Glomerular visceral epithelial cell (primary cell): Measurements from ENCODE around the gene BORCS5.
"Not testable (repeated sequence)": the region's sequence is repeated elsewhere in the genome, so short reads cannot be mapped to it uniquely, and the experiment has no call there.

ENCODE experiments used
- DNase-seq: peaks from one replicate; pipeline ENCODE4 v3.0.0-alpha.2; 2016; ENCODE audit errors: extremely low spot score

The BORCS5 gene

DNA sequence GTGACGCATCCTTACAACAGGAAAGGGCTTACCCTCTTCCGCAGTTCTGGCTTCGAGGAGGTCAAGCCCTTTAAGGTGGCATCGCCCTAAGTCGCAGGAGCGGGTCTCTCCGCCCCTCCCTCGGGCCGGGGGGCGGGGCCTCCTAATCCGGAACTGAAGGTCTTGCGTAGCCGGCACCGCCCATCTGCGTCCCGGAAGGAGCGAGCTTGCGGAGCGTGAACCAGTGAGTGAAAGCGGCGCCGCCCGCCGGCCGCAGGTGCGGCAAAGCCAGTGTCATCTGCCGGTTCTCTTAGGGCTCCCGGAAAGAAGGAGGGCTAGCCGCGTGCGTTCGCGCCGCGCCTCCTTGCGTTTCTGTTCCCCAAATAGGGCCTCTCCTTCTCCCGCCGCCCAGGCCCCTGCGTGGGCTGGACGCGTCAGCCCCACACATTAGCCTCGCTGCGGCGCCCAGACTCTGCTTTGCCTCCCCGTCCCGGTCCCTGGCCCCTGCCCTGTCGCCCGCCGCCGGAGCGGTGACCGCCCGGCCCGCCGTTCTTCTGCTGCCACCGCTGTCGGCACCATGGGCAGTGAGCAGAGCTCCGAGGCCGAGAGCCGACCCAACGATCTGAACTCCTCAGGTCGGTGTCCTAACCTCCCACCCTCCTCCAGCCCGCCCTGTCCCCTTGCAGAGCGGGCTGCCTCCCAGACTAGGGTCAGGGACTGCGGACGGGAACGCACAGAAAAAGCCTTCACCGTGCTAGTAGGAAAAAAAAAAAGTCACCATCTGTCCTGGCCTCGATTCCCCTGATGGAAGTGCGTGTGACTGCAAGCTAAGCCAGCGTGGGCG is at the start of gene BORCS5:
BORCS5 (plus strand) TSS at position 183 of the 823 bp plus-strand sequence; CDS start at position 557, 374 bp downstream.
- peak; percentile 94 for DNase-seq

DNA sequence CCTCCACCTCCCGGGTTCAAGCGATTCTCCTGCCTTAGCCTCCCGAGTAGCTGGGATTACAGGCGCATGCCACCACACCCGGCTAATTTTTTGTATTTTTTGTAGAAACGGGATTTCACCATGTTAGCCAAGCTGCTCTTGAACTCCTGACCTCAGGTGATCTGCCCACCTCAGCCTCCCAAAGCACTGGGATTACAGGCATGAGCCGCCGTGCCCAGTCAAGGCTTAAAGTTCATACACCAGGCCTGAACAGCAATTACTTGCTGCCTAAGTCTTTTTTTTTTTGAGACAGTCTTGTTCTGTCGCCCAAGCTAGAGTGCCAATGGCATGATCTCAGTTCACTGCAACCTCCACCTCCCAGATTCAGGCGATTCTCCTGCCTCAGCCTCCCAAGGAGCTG is 46.2 kb upstream of the BORCS5 start:
- not testable (repeated sequence) for DNase-seq

DNA sequence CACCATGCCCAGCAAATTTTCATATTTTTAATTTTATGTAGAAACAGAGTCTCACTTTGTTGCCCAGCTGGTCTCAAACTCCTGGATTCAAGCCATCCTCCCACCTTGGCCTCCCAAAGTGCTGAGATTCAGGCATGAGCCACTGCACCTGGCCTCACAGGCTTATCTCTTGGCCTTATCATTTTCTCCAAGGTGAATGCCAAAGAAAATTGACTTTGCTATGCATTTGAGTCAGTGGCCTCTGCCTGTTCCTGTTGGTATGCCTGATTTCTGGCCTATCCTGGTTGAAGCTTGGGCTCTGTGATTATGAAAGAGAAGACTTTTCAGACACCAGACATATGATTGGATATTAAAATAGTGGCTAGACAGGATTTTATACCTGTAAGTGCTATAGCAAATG is 41.0 kb upstream of the BORCS5 start:
- no peak for DNase-seq

DNA sequence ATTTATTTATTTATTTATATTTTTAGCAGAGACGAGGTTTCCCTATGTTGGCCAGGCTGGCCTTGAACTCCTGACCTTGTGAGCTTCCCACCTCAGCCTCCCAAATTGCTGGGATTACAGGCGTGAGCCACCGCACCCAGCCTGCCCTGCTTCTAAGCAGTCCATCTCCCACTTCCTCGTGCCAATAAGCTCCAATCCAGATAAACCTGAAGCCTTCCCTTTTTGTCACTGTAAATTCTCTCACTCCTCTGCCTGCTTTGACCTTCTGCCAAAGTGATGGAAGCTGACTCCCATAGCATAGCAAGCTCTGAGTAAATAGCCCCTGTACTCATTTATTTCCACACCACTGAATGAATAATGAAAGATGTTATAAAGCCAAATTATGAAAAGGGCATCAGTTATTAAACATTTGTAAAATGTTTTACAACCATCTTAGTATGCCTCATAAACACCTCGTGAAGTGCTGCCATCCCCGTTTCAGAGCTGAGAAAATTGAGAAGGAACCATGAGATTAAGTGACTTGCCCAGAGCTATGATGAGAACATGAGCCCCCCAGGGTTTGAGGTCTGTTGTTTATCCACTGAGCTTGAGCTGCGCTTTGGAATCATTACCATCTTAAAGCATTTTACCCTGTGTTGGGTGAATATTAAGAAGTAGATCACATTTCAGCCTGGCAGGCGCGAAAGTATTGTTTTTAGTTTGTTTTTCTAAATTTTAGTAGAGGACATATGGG is 37.3 kb upstream of the BORCS5 start:
- no peak for DNase-seq

DNA sequence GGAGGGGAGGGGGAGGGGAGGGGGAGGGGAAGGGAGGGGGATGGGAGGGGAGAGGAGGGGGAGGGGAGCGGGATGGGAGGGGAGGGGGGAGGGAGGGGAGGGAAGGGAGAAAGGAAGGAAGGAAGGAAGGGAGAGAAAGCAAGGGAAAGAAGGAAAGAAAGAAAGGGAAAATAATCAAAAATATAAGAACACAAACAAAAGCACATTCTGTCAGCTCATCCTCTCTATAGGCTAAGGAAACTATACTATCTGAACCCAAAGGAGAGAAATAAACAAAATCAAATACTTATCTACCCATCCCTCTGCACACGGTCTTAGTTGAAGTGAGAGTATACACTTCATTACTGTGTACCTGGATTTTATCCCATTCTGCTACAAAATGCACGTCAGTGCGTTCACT is 33.8 kb upstream of the BORCS5 start:
- no peak for DNase-seq

DNA sequence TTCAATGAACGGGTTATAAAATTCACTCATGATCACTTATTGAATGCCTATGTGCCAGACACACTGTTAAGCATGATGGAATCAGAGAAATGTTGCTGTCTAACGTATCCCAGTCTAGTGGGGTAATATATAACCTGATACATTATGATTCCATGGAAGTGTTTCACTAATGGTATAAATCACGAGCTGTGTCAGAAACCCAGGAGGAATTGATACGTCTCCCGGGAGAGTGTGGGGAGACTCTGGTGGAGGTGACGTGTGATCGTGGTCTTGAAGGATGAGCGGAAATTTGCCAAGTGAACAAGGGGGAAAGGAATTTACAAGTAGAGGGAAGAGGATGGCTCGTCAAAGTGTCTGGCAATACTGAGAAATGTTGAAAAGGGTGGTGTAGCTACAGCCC is 33.3 kb upstream of the BORCS5 start:
- DNase-seq = peak; percentile 84

DNA sequence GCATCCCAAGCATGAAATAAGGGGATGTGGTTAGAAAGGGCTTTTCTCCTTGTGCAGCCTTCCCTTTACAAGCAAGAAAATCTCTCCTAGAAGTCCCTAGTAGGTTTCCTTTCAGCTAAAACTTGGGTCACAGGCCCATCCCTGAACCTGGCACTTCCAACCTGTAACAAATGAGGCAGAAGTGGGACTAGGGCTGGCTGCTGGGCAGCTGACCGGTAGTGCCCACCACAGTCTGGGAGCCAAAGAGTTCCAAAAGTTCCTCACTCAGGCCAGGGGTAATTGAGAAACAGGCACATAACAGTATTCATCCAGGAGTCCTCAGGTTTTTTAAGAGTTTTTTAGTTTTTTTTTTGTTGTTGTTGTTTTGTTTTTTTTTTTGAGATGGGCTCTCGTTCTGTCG is 30.6 kb upstream of the BORCS5 start:
- no peak for DNase-seq

DNA sequence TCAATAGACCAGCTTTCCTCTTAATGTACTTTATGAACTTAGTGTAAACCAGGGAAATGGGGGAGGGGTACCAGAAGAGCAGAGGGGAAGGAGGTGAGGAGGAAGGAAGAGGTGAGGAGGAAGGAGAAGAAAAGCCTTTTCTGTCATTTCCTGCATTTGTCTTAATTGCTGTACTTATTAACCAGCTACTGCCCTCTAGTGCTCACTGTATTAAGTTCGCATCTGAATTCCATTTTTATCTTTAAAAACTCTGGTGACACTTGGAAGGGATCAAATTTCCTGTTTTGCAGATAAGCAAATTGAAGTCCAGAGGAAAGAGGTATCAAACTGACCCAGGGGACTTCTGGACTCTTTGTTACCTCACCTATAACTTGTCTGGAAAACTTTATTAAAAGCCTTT is 29.1 kb upstream of the BORCS5 start:
- DNase-seq = peak; percentile 61

DNA sequence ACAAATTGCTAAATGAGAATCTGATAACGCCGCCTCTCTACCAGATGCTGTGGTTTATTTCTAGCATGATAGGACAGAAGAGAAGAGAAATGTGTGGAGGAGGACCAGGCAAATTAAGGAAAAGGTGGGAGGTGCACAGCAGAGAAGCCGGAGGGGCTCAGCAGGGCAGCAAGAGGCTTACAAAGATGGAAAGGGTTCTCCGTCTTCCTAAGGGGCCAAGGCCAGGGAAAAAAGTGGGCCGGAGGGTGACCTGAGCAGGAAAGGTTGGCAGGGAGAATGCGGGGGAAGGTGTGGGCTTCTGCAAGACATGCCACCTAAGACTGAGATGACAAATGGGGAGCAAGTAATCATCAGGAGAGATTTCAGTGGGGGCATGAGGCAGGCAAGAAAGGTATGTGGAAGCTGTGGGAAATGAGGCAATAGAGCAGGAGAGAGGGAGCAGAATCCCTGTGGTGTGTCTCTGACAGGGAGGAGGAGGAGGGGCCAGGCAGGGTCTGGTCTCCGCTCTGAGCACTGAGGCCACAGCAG is 25.6 kb upstream of the BORCS5 start:
- DNase-seq = no peak

DNA sequence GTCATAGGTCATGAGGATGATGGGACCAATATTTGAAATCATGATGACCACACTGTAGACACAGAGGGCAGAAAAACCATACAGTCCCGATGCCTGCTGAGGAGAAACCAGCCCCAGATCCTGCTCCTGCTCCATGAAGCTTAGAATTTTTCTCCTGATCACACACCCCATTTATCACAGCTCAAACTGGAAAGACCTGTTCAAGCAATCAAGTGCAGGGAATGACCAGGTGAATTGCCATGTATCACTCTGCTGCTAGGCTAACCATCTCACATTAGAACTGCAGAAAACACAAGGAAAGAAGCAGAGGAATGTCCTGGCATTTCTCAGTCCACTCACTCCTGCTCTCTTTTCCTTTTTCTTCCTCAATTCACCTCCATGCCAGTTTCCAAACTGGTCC is 25.0 kb upstream of the BORCS5 start:
- DNase-seq = no peak

DNA sequence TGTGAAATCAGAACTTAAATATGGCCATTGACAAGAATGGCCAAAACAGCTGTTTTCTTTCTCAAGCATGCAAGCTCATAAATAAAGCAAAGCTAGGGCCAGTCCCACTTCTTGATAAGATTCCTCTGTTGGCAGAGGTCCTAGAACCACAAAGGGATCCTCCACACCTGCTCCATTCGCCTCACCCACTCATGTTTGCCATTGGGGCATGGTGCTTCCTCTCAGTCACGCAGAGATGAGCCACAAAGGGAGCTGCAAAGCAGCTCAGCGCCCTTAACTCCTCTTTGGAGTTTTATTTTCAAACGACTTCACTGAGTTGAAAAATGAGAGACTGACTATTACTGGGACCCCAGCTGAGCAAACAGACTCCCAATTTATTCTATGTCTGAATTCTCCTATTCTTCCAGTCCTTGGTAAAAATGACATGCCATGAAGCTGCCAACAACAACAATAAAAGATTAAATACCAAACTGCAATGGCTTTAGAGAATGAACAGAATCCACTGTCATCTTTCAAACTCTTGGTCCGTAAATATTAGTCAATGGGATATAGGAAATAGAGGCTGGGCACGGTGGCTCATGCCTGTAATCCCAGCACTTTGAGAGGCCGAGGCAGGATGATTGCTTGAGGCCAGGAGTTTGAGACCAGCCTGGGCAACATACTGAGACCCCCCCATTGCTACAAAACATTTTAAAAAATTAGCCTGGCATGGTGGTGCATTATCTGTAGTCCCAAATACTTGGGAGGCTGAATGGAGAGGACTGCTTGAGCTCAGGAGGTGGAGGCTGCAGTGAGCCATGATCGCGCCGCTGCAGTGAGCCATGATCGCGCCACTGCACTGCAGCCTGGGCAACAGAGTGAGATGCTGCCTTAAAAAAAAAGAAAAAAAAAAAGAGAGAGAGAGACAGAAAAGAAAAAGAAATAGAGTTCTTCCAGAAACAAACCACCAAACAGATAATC is 23.2 kb upstream of the BORCS5 start:
- DNase-seq = peak; percentile 27

DNA sequence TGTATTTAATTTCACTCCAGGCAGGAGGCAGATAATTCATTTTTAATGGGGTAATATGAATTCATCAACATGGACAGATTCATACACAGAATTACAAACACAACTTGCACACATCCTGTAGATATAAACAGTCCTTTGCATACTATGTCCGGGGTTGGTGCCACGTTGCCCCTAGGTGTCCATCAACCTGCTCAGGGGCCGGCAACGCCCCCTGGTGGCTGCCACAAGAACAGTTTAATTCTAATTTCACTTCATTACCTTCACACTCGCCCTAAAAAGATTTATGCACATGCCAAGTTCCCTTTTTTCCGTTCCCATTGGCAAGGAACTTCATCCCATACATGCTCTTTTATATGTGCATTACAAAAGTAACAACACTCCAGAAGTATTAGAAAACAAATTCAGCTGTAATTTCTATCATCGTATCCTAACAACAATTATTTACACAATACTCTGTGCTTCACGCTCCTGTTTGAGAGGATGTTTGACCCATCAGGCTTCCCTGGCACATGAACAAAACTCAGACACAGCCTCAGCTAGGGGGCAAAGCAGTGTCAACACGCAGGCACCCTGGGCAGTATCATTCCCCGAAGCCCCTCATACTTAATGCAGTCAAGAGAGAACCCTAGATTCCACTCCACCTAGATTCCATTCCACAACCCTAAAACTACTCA is 22.4 kb upstream of the BORCS5 start:
- DNase-seq = peak; percentile 62

DNA sequence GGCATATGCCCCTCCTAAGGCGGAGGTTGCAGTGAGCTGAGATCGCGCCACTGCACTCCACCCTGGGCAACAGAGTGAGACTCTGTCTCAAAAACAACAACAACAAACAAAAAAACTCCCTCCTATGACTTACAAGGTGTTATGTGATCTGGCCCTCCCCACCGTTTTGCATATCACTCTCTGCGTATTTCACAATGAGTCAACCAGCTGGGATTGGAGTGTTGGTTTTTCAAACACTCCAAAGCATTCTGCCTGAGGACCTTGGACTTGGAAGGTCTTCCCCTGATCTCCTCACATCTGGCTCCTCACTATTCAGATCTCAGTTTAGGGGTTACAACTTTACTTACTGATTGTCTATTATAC is 20.8 kb upstream of the BORCS5 start:
- DNase-seq = no peak

DNA sequence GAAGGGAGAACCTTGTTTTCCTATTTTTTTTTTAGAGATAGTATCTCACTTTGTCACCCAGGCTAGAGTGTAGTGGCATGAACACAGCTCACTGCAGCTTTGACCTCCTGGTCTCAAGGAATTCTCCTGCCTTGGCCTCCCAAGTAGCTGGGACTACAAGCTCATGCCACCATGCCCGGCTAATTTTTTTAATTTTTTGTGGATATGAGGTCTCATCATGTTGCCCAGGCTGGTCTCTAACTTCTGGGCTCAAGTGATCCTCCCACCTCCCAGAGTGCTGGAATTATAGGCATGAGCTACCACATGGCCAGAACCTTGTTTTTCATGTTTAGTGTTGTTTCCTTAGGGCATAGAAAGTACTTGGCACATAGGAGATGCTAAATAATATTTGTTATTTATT is 20.4 kb upstream of the BORCS5 start:
- no peak for DNase-seq

DNA sequence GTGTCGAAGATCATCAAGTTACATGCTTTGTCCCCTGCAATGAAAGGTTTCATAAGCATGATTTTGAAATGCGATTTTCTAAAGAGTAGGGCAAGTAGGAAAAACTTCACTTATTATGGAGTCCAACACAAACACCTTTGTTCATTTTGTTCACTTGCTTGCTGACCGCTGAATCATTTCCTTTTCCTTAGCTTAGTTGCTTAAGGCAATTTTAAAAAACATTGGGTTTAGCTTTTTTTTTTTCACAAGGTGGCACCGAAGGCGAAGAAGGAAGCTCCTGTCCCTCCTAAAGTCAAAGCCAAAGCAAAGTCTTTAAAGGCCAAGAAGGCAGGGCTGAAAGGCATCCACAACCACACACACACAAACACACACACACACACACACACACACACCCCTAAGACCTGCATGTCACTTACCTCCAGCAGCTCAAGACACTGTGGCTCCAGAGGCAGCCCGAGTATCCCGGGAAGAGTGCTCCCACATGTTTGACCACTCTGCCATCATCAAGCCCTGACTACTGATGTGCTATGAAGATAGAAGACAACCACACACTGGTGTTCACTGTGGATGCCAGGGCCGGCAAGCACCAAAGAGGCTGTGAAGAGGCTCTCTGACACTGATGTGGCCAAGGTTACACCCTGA is 18.2 kb upstream of the BORCS5 start:
- no peak for DNase-seq

DNA sequence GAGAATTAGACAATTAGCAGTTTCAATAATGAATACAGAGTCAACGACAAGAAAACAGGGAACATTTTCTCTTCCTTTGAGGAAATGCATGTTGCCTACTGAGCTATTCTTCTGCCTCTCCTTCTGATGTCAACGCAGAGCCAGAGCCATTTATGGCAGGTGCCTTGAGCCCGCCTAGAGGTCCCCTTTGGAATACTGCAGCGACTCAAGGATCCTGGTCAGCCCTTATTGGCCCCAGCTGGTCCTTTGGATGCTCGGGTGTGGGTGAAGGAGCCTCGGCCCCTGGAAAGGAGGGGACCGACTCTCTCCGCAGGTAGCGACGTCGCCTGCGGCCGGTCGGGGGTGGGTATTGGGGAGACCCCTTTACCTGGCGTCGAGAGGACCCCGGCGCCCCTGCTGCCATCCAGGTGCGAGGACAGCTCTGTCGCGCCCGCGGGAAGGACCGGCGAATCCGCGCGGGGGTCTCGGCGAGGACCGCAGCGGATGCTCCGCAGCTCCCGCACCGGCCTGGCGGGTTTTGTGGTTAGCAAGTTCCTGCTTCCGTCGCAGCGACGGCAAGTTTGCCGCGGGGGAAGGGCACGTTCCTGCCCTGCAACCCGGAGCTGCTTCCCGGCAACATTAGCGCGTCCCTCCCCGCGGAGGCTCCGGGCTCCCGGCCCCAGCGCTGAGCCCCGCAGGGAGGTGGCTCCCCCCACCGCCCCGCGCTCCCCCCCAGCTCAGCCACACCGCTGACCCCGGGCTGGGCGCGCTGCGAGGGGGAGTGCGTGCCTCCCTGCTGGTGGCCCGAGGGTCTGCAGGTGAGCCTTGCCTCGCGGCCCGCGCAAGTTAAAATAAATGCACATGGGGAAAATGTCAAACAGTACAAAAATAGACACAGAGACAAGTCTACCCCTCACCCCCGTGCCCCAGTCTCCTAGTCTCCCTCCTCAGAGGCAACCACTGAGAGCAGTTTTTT is 6.9 kb upstream of the BORCS5 start, which contains the start of gene MANSC1:
MANSC1 (minus strand) TSS at position 532 of the 955 bp plus-strand sequence. CDS start 6,928 bp downstream, outside the sequence.
- peak; percentile 22 for DNase-seq

DNA sequence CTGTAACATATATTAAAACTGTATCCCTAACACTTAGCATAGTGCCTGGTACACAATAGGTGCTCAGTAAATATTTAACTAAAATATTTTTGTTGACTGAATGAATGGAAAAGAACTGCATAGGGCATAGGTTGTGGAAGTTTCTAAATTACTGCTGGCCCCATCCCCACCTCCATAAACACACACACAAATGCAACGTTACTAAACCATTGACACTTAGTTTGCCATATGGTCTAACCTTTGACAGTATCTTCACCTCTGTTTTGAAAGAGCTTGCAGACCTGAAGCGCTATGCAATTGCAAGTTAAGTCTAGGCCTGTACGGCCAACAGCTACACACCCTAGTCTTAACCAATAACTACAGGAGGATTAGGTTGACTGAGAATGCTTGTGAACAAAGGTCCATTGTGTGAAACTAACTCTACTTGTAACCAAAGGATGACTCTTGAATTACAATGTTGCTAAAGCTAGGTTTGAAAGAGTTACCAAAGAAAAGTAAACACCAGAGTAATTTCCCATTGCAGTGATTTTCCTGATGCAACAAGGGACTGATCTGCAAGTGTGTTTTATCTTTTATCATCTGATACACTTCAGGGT is 5.9 kb upstream of the BORCS5 start:
- no peak for DNase-seq

DNA sequence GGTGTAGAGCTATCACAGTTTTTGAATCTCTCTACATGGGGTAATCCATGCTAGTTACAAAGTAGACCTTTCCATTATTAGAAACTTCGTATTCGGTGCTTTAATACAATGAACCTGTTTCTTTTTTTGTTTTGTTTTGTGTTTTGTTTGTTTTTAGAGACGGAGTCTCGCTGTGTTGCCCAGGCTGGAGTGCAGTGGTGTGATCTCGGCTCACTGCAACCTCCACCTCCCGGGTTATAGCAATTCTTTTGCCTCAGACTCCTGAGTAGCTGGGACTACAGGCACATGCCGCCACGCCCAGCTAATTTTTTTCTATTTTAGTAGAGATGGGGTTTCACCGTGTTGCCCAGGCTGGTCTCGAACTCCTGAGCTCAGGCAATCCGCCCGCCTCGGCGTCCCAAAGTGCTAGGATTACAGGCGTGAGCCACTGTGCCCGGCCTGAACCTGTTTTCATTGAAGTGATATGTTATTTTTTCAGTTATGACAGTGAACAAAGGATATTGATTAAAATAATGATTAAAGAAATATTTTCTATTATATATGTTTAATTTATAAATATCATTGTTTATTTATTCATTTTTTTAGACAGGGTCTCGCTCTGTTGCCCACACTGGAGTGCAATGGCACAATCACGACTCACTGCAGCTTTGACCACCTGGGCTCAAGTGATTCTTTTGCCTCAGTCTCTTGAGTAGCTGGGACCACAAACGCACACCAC is 5.3 kb upstream of the BORCS5 start:
- DNase-seq = not testable (repeated sequence)
